ENCODE measurements around the gene CHTOP. TPM values are rescaled to one million over a fixed set of nuclear protein-coding genes. Genes with fewer than 3 reads are reported as not detected.

CHTOP gene
- total and polyA plus RNA-seq, 2 experiments from 2014 or later = 73.4 to 97.8 TPM

DNA sequence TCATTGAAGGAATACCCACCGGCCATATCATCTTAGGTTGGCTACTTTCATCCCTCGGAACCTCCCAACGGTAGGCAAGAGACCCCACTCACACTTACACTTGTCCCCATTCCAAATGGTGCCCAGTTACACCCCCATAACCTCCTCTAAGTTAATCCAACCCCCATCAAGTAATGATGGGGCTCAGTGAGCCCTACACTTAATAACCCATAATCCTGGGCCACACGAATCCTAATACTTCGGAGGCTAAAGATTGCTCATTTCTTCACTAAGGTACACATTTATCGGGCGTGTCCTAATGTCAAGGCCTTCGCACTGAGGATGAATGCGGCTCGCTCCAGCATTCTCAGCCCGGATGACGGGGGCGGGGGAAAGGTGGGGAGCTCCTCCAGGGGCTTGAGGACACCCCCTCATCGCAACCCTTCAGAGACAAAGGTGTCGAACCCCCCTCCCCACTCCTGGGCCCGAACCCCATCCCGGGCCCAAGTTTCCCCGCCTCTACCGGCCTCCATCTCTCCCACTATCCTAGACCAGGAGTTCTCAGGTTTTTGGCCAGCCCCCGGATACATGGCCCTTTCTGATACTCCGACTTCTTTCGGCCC, 36.5 kb downstream of the CHTOP start:
- Histone ChIP-seq H3K4me2 (peak overlapping the region; percentile 91), H3K79me2 (replicated peaks; ENCODE audit: insufficient read depth) (peaks cover 34% of the 10 kb centered on the region), H3K27me3 (ENCODE audit: insufficient read depth) (no peaks in the 10 kb centered on the region), H3K4me3 (peak overlapping the region; percentile 97), H3K27ac (ENCODE audit: low read depth) (peak overlapping the region; percentile 65; the same call in 1 of the 2 replicates), H3K9me2 (ENCODE audit: insufficient read depth) (no peaks in the 10 kb centered on the region), H3K4me1 (ENCODE audit: insufficient read depth) (peaks cover 4% of the 10 kb centered on the region; the same call in 1 of the 2 replicates), H4K20me1 (replicated peaks; ENCODE audit: insufficient read depth) (peaks cover 8% of the 10 kb centered on the region), H3F3A (replicated peaks; ENCODE audit: low read depth) (peaks cover 43% of the 10 kb centered on the region), H2AFZ (no peak overlapping the region), H3K36me3 (ENCODE audit: insufficient read depth) (peaks cover 43% of the 10 kb centered on the region)
- peaks cover 12% of the 10 kb centered on the region; the same call in 2 of the 3 replicates for H3K4me1 Mint-ChIP-seq
- H3K27me3 Mint-ChIP-seq (ENCODE audit: insufficient read depth, low read depth, poor library complexity) = peaks cover 8% of the 10 kb centered on the region
- no peaks in the 10 kb centered on the region; the same call in 2 of the 3 replicates for H3K9me3 Mint-ChIP-seq
- DNase-seq (ENCODE audit: low spot score) = no peak
- H3K4me3 Mint-ChIP-seq = no peak overlapping the region
- no peak overlapping the region for H3K27ac Mint-ChIP-seq
- no peak for TF ChIP-seq EZH2phosphoT487 (IDR thresholded peaks at IDR 0.05; ENCODE audit: unreplicated experiment)
- no peak for TF ChIP-seq ETS1 (IDR thresholded peaks at IDR 0.05)
- TF ChIP-seq JUNB (IDR thresholded peaks at IDR 0.05; ENCODE audit: unreplicated experiment) = no peak
- no peak for TF ChIP-seq CREB1 (CRISPR knock-in tag; IDR thresholded peaks at IDR 0.05; ENCODE audit: low read depth)
- no peak for TF ChIP-seq NANOG (IDR thresholded peaks at IDR 0.05; ENCODE audit: borderline replicate concordance)
- TF ChIP-seq POLR2AphosphoS5 (IDR thresholded peaks at IDR 0.05; ENCODE audit: low read depth) = no peak
- TF ChIP-seq, protein P1, sequence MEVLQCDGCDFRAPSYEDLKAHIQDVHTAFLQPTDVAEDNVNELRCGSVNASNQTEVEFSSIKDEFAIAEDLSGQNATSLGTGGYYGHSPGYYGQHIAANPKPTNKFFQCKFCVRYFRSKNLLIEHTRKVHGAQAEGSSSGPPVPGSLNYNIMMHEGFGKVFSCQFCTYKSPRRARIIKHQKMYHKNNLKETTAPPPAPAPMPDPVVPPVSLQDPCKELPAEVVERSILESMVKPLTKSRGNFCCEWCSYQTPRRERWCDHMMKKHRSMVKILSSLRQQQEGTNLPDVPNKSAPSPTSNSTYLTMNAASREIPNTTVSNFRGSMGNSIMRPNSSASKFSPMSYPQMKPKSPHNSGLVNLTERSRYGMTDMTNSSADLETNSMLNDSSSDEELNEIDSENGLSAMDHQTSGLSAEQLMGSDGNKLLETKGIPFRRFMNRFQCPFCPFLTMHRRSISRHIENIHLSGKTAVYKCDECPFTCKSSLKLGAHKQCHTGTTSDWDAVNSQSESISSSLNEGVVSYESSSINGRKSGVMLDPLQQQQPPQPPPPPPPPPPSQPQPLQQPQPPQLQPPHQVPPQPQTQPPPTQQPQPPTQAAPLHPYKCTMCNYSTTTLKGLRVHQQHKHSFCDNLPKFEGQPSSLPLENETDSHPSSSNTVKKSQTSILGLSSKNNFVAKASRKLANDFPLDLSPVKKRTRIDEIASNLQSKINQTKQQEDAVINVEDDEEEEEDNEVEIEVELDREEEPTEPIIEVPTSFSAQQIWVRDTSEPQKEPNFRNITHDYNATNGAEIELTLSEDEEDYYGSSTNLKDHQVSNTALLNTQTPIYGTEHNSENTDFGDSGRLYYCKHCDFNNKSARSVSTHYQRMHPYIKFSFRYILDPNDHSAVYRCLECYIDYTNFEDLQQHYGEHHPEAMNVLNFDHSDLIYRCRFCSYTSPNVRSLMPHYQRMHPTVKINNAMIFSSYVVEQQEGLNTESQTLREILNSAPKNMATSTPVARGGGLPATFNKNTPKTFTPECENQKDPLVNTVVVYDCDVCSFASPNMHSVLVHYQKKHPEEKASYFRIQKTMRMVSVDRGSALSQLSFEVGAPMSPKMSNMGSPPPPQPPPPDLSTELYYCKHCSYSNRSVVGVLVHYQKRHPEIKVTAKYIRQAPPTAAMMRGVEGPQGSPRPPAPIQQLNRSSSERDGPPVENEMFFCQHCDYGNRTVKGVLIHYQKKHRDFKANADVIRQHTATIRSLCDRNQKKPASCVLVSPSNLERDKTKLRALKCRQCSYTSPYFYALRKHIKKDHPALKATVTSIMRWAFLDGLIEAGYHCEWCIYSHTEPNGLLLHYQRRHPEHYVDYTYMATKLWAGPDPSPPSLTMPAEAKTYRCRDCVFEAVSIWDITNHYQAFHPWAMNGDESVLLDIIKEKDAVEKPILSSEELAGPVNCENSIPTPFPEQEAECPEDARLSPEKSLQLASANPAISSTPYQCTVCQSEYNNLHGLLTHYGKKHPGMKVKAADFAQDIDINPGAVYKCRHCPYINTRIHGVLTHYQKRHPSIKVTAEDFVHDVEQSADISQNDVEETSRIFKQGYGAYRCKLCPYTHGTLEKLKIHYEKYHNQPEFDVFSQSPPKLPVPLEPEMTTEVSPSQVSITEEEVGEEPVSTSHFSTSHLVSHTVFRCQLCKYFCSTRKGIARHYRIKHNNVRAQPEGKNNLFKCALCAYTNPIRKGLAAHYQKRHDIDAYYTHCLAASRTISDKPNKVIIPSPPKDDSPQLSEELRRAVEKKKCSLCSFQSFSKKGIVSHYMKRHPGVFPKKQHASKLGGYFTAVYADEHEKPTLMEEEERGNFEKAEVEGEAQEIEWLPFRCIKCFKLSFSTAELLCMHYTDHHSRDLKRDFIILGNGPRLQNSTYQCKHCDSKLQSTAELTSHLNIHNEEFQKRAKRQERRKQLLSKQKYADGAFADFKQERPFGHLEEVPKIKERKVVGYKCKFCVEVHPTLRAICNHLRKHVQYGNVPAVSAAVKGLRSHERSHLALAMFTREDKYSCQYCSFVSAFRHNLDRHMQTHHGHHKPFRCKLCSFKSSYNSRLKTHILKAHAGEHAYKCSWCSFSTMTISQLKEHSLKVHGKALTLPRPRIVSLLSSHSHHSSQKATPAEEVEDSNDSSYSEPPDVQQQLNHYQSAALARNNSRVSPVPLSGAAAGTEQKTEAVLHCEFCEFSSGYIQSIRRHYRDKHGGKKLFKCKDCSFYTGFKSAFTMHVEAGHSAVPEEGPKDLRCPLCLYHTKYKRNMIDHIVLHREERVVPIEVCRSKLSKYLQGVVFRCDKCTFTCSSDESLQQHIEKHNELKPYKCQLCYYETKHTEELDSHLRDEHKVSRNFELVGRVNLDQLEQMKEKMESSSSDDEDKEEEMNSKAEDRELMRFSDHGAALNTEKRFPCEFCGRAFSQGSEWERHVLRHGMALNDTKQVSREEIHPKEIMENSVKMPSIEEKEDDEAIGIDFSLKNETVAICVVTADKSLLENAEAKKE (CRISPR knock-in tag; IDR thresholded peaks at IDR 0.05) = no peak
- TF ChIP-seq ZNF114 (CRISPR knock-in tag; IDR thresholded peaks at IDR 0.05) = no peak
- TF ChIP-seq, protein P2, sequence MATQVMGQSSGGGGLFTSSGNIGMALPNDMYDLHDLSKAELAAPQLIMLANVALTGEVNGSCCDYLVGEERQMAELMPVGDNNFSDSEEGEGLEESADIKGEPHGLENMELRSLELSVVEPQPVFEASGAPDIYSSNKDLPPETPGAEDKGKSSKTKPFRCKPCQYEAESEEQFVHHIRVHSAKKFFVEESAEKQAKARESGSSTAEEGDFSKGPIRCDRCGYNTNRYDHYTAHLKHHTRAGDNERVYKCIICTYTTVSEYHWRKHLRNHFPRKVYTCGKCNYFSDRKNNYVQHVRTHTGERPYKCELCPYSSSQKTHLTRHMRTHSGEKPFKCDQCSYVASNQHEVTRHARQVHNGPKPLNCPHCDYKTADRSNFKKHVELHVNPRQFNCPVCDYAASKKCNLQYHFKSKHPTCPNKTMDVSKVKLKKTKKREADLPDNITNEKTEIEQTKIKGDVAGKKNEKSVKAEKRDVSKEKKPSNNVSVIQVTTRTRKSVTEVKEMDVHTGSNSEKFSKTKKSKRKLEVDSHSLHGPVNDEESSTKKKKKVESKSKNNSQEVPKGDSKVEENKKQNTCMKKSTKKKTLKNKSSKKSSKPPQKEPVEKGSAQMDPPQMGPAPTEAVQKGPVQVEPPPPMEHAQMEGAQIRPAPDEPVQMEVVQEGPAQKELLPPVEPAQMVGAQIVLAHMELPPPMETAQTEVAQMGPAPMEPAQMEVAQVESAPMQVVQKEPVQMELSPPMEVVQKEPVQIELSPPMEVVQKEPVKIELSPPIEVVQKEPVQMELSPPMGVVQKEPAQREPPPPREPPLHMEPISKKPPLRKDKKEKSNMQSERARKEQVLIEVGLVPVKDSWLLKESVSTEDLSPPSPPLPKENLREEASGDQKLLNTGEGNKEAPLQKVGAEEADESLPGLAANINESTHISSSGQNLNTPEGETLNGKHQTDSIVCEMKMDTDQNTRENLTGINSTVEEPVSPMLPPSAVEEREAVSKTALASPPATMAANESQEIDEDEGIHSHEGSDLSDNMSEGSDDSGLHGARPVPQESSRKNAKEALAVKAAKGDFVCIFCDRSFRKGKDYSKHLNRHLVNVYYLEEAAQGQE (IDR thresholded peaks at IDR 0.05; ENCODE audit: unreplicated experiment) = no peak
- TF ChIP-seq ZNF331 (CRISPR knock-in tag; IDR thresholded peaks at IDR 0.05; ENCODE audit: low read depth) = no peak
- TF ChIP-seq STAT1 (IDR thresholded peaks at IDR 0.05; ENCODE audit: unreplicated experiment) = no peak
- no peak for TF ChIP-seq EZH2 (IDR thresholded peaks at IDR 0.05; ENCODE audit: low read depth, unreplicated experiment)
- TF ChIP-seq, protein P3, sequence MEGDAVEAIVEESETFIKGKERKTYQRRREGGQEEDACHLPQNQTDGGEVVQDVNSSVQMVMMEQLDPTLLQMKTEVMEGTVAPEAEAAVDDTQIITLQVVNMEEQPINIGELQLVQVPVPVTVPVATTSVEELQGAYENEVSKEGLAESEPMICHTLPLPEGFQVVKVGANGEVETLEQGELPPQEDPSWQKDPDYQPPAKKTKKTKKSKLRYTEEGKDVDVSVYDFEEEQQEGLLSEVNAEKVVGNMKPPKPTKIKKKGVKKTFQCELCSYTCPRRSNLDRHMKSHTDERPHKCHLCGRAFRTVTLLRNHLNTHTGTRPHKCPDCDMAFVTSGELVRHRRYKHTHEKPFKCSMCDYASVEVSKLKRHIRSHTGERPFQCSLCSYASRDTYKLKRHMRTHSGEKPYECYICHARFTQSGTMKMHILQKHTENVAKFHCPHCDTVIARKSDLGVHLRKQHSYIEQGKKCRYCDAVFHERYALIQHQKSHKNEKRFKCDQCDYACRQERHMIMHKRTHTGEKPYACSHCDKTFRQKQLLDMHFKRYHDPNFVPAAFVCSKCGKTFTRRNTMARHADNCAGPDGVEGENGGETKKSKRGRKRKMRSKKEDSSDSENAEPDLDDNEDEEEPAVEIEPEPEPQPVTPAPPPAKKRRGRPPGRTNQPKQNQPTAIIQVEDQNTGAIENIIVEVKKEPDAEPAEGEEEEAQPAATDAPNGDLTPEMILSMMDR (conservative IDR thresholded peaks at IDR 0.05; ENCODE audit: low read depth in 2 of 2) = no peak
- no peak; the same call in 1 of the 3 replicates for ATAC-seq
- H3K36me3 Mint-ChIP-seq (ENCODE audit: low read depth) = peaks cover 51% of the 10 kb centered on the region
